Activated CD8-positive, alpha-beta memory T cell treated with anti-CD3 and anti-CD28 coated beads for 48 hours (primary cell): Measurements from ENCODE around the gene ASB10.

Experiments
- DNase-seq, 3 experiments: peaks; one replicate each; pipeline ENCODE4 v3.0.0-alpha.2; 2020; ENCODE audit warnings: low read depth in 2 of 3, low spot score in 2 of 3

Gene ASB10

DNA sequence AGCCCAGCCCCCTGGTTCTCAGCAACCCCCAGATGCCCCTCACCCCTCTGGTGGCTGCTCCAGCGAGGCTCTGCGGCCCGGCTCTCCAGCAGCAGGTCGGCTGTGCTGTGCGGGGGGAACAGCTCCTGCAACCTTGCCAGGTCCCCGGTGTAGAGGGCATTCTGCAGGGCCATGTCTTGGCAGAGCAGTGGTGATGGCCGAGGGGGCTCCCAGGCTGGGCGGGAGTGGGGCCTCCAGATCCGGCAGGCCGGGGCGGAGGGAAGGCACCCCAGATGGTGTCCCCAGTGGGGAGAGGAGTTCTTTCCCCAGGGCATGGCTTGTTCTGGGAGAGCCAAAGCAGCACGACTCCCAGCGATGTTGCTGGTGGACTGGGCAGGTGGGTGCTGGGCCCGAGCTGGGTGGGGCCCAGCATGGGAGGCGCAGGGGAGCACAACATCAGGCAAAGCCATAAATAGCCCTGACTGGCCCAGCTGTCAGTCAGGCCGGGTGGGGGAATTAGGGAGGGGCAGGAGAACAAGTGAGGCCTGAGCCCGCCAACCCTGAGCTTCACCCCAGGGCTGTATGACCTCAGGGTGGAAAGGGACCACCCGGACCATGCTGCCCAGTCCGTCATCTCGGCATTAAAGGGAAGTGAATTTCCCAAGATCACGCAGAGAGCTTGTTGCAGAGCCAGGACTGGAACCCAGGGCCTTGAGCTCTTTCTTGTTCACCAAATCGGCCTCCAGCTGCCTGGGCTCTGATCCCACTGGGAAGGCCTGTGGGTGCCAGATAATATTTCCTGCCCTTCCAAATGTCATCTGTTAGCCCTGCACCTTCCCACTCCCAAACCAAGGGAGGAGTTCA, 580 bp upstream of the ASB10 start:
- DNase-seq = no peak

DNA sequence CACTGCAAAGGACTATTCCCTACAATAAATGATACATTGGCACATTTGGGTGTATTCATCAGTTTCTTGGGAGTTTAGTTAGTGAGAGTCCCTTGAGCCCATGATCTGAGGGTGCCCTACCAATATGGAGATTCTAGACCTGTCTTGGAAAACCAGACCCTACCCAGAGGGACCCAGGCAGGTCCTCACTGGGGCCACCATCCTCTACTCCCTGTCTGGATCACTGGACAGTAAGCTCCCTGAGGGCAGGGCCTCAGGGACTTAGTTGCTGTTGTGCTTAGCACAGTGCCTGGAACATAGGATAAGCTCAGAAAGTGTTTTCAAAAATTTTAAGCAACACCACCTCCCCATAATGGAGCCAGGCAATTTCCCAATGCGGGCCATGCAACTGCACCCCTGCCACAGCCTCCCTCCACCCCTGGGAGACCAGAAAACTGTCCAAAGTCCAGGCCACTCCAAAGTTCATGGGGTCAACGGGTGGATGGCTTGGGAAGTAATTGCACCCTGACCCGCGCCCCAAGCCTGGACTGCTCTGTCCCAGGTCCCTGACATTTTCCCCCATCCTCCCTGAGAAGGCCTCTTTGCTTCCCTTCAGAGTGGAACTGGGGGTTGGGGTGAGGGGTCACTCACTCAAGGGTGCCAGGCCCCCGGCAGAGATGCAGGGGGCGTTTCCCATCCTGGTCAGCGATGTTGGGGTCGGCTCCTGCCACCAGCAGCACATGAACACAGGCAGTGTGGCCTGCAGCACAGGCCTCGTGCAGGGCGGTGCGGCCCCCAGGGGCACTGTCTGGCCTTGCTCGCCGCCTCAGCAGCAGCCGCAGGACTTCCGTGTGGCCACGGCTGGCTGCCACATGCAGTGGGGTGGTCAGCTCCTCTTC, 1.0 kb downstream of the ASB10 start:
- no peak for DNase-seq

DNA sequence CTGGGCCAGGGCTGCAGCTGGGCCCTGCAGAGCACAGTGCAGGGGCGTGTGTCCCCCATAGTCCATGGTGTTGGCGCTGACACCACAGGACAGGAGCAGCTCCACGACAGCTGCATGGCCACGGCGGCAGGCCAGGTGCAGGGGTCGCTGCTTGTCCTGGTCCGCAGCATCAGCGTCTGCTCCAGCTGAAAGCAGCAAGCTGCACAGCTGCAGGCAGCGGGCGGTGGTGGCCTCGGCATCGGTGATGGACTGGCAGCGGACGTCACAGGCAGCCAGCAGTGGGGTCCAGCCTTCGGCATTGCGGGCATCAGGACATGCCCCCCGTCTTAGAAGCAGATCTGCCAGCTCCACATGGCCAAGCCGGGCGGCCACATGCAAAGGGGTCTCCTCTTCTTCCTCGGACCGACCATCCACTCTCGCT, 6.0 kb downstream of the ASB10 start:
- no peak for DNase-seq

DNA sequence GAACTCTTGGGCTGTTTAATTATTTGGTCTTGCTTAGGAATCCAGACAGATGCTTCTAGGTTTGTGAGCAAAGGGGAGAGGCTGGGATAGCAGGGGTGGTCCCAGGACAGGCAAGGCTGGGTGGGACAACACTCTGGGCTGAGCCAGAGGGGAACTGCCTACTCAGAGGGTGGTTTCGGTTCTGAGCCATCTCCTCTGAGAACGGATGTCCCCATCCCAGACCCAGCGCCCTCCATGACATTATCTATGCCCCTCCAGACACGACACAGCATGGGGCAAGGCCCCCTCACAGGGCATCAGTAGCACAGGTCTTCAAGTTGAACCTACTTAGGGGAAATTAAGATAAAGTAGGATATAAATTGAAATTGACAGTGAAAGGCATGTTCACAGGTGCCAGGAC, 7.1 kb downstream of the ASB10 start:
- no peak for DNase-seq

DNA sequence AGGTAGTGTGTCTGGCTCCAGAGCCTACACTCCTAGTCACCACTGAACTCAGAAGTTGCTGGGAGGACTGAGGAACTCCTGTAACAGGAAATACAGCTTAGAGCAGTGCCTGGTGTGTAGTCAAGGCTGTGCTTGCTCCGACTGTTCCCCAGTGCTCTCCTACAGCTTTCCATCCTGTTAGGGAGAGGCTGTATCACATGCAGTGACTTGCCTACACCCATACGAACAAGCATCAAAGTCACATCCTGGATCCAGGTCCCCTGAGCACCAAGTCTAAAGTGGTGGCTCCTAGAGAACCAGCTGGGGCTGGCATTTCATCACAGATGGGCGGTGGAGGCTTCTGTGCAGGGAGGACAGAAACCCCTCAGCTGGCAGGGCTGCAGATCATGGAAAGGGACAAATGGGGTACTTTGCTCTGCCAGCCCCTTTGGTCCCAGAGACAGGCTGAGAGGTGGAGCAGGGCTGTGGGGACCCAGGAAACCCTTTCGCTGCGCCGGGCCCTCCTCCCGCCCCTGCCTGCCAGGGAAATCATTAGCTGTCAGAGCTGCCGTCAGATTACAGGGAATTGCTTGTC, 7.7 kb downstream of the ASB10 start:
- no peak for DNase-seq

DNA sequence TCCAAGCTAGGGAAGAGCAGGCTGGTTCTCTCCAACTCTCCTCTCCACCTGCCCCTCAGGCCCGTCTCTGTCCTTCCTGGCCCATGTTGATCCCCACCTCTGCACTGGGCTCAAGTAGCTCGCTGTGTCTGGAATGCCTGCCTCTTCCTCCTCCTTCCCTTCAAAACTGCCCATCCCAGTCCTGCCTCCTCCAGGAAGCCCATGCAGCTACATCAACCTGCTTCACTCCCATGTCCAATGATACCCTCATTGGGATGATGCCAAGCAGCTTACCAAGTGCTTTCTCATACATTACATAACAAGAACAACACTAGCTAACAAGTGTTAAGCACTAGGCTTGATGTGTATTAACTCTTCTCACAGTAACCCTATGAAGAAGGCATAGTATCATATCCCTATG, 8.2 kb downstream of the ASB10 start:
- no peak for DNase-seq

DNA sequence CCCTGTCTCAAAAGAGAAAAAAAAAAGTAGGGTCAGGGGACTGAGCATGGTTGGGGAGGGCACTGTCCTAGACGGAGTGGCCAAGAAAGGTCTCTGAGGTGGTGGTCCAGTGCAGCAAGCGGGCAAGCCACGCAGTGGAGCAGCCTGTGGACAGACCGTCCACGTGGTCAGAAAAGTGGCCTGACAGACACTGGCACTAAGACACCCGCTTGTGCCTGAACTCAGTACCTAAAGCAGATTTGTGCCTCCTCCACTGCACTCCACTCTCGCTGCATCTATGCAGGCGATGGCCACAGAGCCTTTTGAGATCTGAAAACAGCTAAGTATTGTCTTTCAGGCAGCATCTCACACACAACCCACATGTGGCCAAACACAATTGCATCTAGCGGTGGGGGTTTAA, 8.8 kb downstream of the ASB10 start:
- DNase-seq = no peak

DNA sequence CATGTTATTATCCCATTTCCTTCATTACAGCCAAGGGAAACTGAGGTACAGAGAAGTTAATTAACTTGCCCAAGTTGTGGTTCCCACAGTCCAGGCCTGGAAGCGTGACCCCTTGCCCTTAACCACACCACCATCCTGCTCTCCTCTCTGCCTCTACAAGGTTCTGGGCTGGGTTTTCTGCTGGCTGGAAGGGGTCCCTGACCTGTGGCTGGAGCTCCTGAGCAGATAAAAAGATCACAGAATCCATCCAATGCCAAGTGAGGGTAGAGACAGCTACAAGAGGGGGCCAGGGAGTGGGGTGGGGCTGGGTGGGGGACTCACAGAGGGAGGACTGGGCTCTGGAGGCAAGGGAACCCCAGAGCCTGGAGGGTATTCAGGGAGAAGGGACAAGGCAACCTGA, 9.7 kb downstream of the ASB10 start:
- DNase-seq = no peak

DNA sequence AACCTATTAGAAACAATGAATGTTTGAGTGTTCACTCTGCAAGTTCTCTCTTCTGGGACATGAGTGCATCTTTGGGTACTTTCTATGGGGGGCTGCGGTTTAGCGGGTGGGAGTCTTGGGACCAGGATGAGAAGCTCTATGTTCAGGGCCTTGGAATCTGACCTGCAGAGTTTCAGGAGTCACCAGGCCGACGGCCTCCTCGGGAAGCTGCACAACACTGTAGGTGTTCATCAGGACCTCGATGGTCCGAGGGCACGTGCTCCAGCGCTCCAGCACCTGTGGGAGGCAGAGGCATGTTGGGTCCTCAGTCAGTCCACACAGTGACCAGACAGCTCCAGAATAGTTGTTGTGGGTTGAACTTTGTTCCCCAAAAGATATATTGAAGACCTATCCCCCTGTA, 10.6 kb downstream of the ASB10 start:
- DNase-seq = no peak

DNA sequence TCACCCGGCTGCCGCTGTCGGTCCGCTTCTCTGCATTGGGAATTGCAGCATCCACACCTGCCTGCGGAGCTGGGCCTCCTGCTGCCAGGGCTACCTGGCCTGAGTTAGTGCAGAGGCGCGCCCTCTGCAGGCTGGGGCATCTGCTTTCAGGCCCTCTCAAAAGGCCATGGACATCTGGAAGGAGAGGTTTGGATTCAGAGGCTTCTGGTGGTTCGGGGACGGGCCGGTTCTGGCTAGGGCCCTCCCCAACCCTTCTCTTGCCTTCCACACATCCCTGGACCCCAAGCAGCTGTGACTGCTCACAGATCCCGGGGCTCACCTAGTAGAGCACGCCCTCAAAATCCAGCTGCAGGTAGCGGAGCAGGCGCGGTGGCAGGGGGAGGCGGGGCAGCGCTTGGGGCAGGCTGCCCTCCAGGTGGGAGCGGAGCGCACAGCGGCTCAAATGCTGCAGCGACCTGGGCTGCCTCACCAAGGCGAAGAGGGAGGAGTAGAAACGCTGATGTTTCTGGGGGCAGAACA, 11.2 kb downstream of the ASB10 start:
- DNase-seq = no peak

DNA sequence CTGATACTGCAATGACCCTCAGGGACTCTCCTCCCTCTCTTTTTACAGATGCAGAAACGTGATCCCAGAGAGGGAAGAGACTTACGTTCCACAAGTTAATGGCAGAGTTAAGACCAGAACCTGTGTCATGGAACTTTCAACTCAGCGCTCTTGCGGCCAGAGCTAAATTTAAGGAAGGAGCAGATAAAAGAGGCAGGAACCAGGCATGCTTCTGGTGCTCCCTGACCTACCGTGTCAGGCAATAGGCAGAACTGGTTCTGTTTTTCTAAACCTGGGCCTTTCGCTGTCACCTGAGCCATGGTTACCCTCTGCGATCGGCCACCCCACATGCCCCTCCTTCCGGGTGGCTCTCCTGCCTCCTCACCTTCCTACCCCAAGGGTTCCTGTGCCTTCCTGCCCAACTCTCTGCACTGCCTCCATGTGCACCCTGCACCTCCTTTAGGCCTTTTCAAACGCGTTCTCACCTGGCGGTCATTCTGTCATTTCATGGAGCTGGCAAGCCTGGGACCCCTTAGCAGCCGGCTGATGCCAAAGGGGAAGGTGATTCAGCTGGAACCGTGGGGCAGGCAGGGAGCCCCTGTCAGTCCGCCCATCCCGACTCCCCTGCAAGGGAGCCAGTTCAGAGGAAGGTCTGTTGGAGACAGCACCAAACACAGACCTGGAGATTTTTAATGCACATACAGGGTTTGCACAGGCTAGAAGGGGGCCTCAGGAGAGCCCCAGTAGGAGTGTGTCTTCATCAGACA, 11.8 kb downstream of the ASB10 start:
- no peak for DNase-seq

DNA sequence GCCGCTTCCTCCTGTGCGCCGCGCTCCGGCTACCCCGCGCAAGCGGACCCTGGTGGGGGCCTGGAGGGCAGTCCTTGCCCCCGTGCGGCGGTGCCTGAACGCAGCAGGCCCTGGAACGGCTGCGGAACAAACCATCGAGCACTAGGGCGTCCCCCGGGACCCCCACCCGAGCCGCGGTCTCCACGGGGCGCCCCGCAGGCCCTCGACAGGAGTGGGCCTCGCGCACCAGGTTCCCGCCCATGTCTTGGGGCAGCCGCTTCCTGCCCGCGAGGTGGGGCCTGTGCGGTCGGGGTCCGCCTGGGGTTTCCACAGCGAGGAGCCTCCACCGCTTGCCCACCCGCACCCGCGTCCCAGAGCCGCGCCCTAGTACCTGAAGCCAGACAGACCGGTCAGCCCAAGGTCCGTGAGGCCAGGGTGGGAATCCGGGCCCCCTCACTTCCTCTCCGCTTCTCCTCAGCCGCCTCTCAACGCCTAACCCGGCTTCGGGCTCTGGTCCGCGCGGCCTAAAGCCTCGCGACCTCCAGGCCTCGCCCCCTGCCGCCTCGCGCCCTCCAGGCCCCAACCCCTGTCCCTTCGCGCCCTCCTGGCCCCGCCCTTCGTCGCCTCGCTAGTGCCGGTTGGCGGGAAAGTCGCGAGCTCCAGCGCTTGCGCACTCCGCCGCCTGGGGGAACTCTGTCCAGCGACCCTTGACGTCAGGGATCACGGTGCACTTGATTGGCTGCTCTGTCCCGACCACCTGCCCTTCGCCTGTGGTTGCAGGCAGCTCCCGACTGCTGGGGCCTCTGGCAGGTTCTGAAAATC, 12.6 kb downstream of the ASB10 start:
- DNase-seq = no peak

DNA sequence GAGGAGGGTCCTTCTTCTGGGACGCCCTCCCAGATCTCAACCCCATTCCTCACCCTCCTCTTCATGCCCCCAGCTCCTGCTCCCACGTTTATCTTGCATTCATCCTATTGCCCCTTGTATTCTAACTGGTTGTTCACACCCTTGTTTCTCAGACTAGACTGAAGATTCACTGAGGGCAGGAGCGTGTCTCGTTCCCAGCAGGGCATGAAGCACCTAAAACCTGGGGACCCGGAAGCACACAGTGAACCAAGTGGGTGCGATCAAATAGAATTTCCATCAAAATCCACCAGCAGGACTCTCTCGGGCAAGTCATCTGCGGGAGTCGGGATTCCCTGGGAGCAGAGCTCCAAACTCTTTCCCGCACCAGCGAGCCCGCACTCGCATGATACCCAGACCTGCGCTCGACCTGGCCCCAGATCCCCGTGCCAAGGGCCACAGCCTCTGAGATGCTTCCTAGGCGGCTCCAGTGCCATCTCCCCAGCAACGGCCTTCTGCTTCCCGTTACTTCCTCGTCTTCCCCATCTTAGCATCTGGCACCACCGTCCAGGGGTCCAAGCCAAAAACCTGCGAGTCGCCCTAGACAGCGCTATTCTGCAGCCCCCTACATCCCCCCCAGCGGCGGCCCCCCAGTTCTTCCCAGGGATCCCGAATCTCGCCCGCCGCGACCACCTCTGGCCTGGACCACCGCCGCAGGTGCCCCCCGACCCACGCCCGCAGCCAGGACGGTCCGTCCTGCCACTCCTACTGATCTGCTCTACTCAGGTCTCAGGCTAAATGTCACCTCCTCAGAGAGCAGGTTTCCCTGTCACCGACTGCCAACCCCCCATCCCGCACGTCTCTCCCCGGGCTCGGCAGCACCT, 13.4 kb downstream of the ASB10 start:
- no peak for DNase-seq

DNA sequence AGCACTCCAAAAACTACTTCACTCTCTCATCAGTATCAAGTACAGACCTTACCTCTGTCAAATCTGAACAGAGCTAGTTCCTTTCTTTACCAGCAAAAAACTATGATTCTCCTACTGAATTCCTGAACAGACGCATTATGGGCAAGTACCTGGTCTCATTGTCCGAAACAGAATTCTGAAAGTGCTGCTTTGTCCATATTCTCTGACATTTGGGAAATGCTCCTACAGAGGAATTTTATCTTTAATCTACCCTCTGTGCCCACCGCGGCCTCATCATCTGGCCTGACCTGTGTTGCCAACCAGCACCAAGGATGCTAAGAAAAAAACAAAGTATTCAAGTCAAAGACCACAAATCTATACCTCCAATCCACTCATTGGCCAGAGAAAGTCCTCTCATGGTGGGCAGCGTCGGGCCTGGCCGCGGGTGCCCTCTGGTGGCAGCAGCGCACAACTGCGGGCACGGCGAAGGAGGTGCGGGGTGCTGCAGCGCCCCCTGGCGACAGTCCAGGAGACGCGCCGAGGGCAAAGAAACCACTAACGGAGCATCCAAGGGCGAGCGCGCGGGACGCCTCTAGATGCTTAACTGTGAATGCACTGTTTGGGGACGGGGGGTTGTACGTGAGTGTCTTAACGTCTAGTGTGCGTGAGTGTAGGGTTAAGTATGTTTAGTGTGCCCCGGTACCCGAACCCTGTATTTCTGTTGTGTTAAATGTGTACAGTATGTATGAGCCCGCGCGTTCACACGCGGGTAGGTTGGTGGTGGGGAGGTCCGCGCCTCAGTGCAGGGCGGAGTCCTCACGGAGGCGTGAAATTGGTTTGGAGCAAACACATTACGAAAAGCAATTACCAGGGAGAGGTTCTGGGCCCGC, 14.5 kb downstream of the ASB10 start:
- peak; percentile 60 to 82 (median 74) for DNase-seq

DNA sequence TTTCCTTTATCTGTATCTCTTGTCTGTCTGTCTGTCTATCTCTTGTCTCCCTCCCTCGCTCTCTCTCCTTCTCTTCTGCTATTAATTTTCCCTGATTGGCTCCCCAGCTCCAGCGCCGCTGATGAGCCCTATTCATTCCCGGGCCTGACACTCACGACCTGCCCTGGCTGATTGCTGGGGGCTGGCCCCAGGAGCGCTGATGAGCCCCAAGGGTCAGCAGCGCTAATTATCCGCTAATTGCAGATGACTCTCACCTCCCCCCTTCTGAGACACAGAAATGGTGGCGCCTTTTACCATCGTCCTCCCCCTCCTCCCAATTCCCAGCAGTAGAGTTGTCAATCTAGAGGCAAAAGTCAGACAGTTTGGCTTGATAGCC, 18.3 kb downstream of the ASB10 start:
- DNase-seq = no peak

DNA sequence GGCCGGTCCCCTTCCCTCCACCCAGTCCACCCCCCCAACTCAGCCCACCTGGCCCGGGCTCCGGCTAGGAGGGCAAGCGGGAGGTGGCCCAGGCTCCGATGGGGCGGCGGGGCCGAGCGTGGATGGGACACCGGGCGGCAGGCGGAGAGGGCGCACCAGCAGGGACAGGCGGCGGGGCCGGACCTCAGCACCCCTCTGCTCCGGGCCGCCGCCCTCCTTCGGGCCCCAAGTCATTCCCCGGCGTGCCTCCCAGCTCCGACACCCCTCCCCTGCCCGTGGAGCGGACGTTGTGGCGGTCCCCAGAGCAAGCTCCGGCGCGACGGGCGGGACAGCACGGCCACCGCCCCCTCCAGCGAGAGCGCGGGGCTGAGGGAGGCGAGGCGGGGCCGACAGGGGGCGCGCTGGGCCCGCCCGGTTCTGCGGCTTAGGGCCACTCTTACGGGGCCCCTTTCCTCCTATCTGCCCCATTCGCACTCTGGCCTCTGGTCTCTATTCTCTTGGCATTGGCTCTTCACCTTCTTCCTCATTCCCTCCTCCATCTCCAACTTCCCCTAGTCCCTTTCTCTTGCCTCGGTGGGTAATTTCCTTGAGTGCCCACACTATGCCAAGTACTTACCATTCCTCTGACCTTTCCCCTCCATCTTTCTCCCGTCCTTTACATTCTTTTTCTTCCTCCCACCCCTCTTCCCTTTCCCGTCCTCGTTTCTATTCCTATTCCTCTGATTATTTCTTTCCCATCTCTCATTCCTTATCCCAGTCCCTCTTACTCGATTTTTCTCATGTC, 18.9 kb downstream of the ASB10 start:
- DNase-seq = peak; percentile 33 to 44 (median 39)

DNA sequence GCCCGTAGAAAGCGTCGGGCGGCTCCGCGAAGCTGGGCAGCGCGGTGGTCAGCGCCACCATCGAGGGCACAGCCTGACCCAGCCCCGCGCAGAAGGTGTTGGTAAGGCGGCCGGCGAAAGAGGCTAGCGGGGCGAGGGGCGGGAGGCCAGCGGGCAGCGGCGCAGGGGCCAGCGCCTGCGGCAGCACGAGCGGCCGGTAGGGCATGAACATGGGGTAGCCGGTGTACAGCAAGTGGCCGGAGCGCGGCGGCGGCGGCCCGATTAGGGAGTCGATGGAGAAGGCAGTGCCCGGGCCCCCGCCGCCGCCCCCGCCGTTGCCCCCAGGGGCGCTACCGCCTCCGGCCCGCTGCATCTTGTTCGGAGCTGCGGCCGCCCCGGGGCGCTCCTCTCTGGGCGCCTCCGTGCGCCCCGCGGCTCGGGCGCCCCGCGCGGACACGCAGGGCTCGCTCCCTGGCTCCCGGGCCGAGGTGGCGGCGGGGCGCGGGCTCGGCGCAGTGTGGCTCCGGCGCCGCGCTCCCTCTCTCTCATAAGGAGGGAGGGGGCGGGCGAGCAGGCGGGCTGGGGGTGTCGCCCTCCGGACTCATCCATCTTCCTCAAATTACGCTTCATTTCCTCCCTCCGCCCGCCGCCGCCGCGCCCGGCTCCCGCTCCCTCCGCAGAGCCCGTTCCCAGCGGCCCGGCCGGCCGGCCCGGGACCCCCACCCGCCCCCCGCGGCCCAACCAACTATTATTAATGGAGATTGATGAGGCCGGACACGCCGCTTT, 19.7 kb downstream of the ASB10 start, which contains the start of gene GBX1:
Gene GBX1 (minus strand): TSS at position 498 of the 765 bp plus-strand sequence. CDS start 146 bp downstream, at position 352.
- DNase-seq = no peak
